Stomach (tissue), 9 donors: ENCODE results near the gene EML3. TPM values are rescaled to one million over a fixed set of nuclear protein-coding genes. Genes with fewer than 3 reads are reported as not detected.

Source experiments
- DNase-seq, 2 donors: peaks; one replicate each; pipeline versions ENCODE4 v3.0.0 to v3.0.0-alpha.2; 2013 to 2019
- H3K27ac ChIP-seq, 5 donors: fragments of 200-600 bp in 4 of 5; sonication (generic) in 4 of 5; one replicate each; pipeline ENCODE4 v1.5.1; 2013 to 2019; ENCODE audit warnings: mild to moderate bottlenecking in 1 of 5, moderate library complexity in 1 of 5
- H3K27me3 ChIP-seq, 3 donors: fragments of 200-600 bp; sonication (generic); one replicate each; pipeline ENCODE4 v1.5.1; 2017 to 2019; ENCODE audit warnings: mixed run types in 1 of 3
- H3K36me3 ChIP-seq, 4 donors: fragments of 200-600 bp; sonication (generic); 1 replicate in 3 of 4; 2 replicates in 1 of 4; pipeline ENCODE4 v1.5.1; 2016 to 2019
- H3K4me1 ChIP-seq, 4 donors: fragments of 200-600 bp; sonication (generic); one replicate each; pipeline ENCODE4 v1.5.1; 2016 to 2019
- H3K4me3 ChIP-seq, 4 donors: fragments of 200-600 bp; sonication (generic) in 3 of 4; one replicate each; pipeline ENCODE4 v1.5.1; 2016 to 2019; ENCODE audit warnings: mild to moderate bottlenecking in 1 of 4
- H3K9me3 ChIP-seq, 4 donors: fragments of 200-600 bp; sonication (generic); one replicate each; pipeline ENCODE4 v1.5.1; 2016 to 2019
- CTCF ChIP-seq, 7 experiments: fragments of 450-650 bp in 4 of 7; fragments of 200-600 bp in 3 of 7; sonication (generic) in 3 of 7; IDR thresholded peaks; one replicate each; pipeline ENCODE4 v1.5.1; 2016 to 2019; ENCODE audit warnings: antibody characterized with exemption in 7 of 7, control low read depth in 2 of 7, mild to moderate bottlenecking in 1 of 7
- EP300 ChIP-seq: sonication (generic); formaldehyde crosslinking; IDR thresholded peaks from one replicate; pipeline ENCODE4 v1.6.1; 2017; ENCODE audit warnings: antibody characterized with exemption
- POLR2A ChIP-seq, 4 donors: fragments of 450-650 bp; IDR thresholded peaks; one replicate each; pipeline ENCODE4 v1.6.1; 2016; ENCODE audit warnings: antibody characterized with exemption in 4 of 4, control low read depth in 2 of 4, mild to moderate bottlenecking in 1 of 4, moderate library complexity in 1 of 4
- POLR2AphosphoS5 ChIP-seq, 3 donors: sonication (generic); formaldehyde crosslinking; IDR thresholded peaks; one replicate each; pipeline ENCODE4 v1.6.1; 2016; ENCODE audit warnings: antibody characterized with exemption in 3 of 3
- WGBS, 5 donors: extraction: QIAGEN DNeasy Blood & Tissue Kit in 3 of 5; methylation state at CpG; one replicate each; pipeline versions ENCODE4 v1.1.5 to v1.1.7; 2013 to 2018; 5-methylcytosine and 5-hydroxymethylcytosine counted together
- intact Hi-C: fragments of 100-400 bp; cut with DNase I; formaldehyde crosslinking; loops from one replicate; pipeline ENCODE4 v1.15.1; 2023; ENCODE audit warnings: low total_unique reads
- polyA plus RNA-seq, 3 donors: library from polyadenylated mRNA; stranded (reverse); fragments of 200-250 nt; gene quantifications; one replicate each; pipeline ENCODE4 v1.2.3, GENCODE V29; 2013
- total RNA-seq, 5 donors: library from RNA; depleted of rRNA; stranded (reverse); fragments of >200 nt; gene quantifications; one replicate each; pipeline versions ENCODE4 v1.1.0 to v1.2.3, GENCODE V29; 2014 to 2016
- donor health status: healthy with polysubstance abuse.
- donor health status: Bipolar disorder and iron deficiency.
- donor health status: healthy.

The EML3 gene
- total and polyA plus RNA-seq, 8 donors = 24.4 to 112 (median 68.6) TPM

DNA sequence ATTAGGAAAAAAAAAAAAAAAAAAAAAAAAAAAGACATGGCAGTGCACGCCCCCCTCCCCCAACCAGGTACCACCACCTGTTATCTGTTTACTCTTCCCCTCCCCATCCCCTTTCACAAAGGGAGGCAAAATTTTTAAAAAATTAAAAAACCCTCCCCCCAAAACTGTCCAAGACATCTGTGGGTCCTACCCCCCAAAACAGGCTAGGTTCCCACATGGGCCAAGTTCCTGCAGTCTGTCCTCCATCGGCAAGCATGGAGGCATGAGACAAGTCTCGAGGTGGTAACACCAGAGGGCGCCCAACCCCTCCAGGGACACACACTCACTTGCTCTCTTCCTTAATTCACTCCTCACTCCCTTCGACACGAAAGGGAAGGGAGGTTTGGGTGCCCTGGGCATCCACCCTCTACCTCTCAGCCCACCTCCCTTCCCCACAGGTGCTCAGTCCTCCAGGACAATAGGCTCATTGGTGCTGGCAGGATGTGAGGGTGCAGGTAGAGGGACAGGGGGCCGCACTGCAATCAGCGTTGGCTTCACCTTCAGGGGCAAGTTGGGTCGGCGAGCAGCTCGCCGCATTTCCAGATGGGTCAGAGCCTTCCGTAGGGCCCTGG is 19.0 kb downstream of the EML3 start:
- 49 to 54% (median 54%) methylated on average over 13 of the region's 13 CpGs for WGBS, 5 donors
- Histone ChIP-seq H3K36me3 (peaks cover 49 to 63% (median 56%) of the 10 kb centered on the region in 4 donors), H3K27me3 (no peaks in the 10 kb centered on the region), H3K27ac (peak overlapping the region in 3 of 5 donors; percentile 96 to 100 (median 98)), H3K9me3 (no peaks in the 10 kb centered on the region), H3K4me1 (peaks cover 35 to 66% (median 49%) of the 10 kb centered on the region in 4 donors), H3K4me3 (no peak overlapping the region)
- TF ChIP-seq POLR2AphosphoS5 (IDR thresholded peaks at IDR 0.05) = peak; percentile 42 to 81 (median 44)
- no peak for TF ChIP-seq EP300
- no peak for TF ChIP-seq POLR2A (IDR thresholded peaks at IDR 0.05)
- TF ChIP-seq CTCF (IDR thresholded peaks at IDR 0.05) = peak in 5 of 7 experiments; percentile 29 to 64 (median 58)
- intact Hi-C loops = no loop called here
- peak; percentile 87 to 90 for DNase-seq

GRCh38 chr11:62592989-62593421 is 19.6 kb downstream of the EML3 start:
- no peaks in the 10 kb centered on the region for H3K9me3 ChIP-seq
- intact Hi-C loops = no loop called here
- no peak for DNase-seq
- H3K4me3 ChIP-seq = no peak overlapping the region
- H3K4me1 ChIP-seq = peaks cover 36 to 66% (median 49%) of the 10 kb centered on the region in 4 donors
- H3K27ac ChIP-seq = peak overlapping the region in 4 of 5 donors; percentile 96 to 100 (median 98)
- H3K36me3 ChIP-seq = peaks cover 49 to 63% (median 56%) of the 10 kb centered on the region in 4 donors
- WGBS, 5 donors = 67 to 84% (median 79%) methylated on average over 8 of the region's 8 CpGs
- no peaks in the 10 kb centered on the region for H3K27me3 ChIP-seq
- no peak for TF ChIP-seq POLR2AphosphoS5 (IDR thresholded peaks at IDR 0.05)

- Histone ChIP-seq H3K36me3 (peaks cover 41 to 62% (median 56%) of the 10 kb centered on the region in 4 donors), H3K9me3 (no peaks in the 10 kb centered on the region), H3K4me3 (peak overlapping the region; percentile 66 to 87 (median 68)), H3K4me1 (peaks cover 43 to 68% (median 50%) of the 10 kb centered on the region in 4 donors), H3K27ac (peak overlapping the region; percentile 78 to 100 (median 97)), H3K27me3 (no peaks in the 10 kb centered on the region)
- no peak for DNase-seq
- TF ChIP-seq EP300 (no peak), CTCF (IDR thresholded peaks at IDR 0.05) (no peak), POLR2AphosphoS5 (IDR thresholded peaks at IDR 0.05) (no peak)
- intact Hi-C loops = no loop called here
- 11 to 14% (median 13%) methylated on average over 12 to 17 of the region's 17 CpGs for WGBS, 5 donors
These were observed 20.3 kb downstream of the EML3 start for GRCh38 chr11:62592146-62592815.

DNA sequence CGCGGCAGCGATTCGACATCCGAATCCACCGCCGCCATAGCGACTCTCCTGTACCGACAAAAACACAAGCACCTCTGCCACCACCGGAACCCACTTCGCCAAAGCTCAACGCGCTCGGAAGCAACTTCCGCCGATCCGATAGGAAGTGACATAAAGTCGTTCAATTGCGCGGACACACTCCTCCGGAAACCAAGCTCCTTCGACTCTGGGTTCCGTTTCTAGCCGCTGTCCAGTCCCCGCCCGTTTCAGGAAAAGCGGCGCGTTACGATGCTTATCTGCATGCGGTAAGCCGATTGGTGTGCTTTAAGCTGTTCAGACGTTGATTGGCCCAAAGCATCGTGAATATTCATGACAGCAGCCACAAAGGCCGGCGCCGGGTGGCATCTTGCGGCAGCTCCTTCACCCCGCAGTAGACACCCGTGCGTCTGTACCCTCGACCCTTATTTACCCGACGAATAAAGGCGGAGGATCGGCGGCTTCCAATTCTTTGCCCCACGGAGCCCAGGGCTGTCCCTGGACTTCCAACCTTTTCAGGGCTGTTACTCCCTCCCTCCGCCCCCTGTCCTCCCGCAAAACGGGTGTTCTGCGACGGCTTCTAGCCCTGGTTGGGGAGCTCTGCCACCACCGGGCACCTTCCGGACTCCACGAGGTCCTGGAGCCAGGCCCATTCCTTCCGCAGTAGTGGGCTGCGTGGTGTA is 21.0 kb downstream of the EML3 start, which contains the start of gene TUT1:
TSS of gene TUT1 (minus strand) at position 76 of the 698 bp plus-strand sequence. CDS start at position 38, 38 bp downstream.
- H3K27ac ChIP-seq = peak within 1 kb of the TSS; percentile 87 to 100 (median 97)
- DNase-seq = peak; percentile 97 to 99
- intact Hi-C loops = no loop called here
- TF ChIP-seq POLR2A (IDR thresholded peaks at IDR 0.05) = peak in 1 of 4 donors; percentile 64
- peak; percentile 96 to 99 (median 98) for TF ChIP-seq POLR2AphosphoS5 (IDR thresholded peaks at IDR 0.05)
- no peak for TF ChIP-seq EP300
- TF ChIP-seq CTCF (IDR thresholded peaks at IDR 0.05) = peak in 1 of 7 experiments; percentile 10
- H3K4me1 ChIP-seq = peaks cover 43 to 67% (median 53%) of the 10 kb centered on the region in 4 donors
- H3K27me3 ChIP-seq = no peaks in the 10 kb centered on the region
- 0 to 1% (median 0%) methylated on average over 39 to 58 of the region's 58 CpGs for WGBS, 5 donors
- H3K36me3 ChIP-seq = peaks cover 35 to 61% (median 55%) of the 10 kb centered on the region in 4 donors
- peak within 1 kb of the TSS; percentile 66 to 87 (median 68) for H3K4me3 ChIP-seq
- no peaks in the 10 kb centered on the region for H3K9me3 ChIP-seq
